Prostate gland (tissue), 2 donors: ENCODE measurements around the gene CARS1.

Experiments used
- CTCF ChIP-seq, 4 experiments: fragments of 200-600 bp in 2 of 4; fragments of 450-650 bp in 2 of 4; sonication (generic) in 2 of 4; IDR thresholded peaks; 1 replicate in 3 of 4; 2 replicates in 1 of 4; pipeline ENCODE4 v1.5.1; 2016 to 2019; ENCODE audit warnings: antibody characterized with exemption in 4 of 4, mild to moderate bottlenecking in 2 of 4, moderate library complexity in 2 of 4
- POLR2A ChIP-seq: fragments of 450-650 bp; IDR thresholded peaks from one replicate; pipeline ENCODE4 v1.6.1; 2016; ENCODE audit warnings: antibody characterized with exemption, mild to moderate bottlenecking
- POLR2AphosphoS5 ChIP-seq: sonication (generic); formaldehyde crosslinking; IDR thresholded peaks from one replicate; pipeline ENCODE4 v1.6.1; 2017; ENCODE audit warnings: antibody characterized with exemption

- TF ChIP-seq CTCF (IDR thresholded peaks at IDR 0.05) (no peak), POLR2A (no peak), POLR2AphosphoS5 (peak; percentile 25)
Observed at GRCh38 chr11:3073029-3073435, 15.8 kb upstream of the CARS1 start.
